ENCODE results near the gene SCAND1.

The SCAND1 gene

GRCh38 chr20:35904982-35905663 is 49.2 kb downstream of the SCAND1 start:
- DNase-seq (ENCODE audit: low read depth in 2 of 2): no peak

GRCh38 chr20:35903843-35904242 is 50.5 kb downstream of the SCAND1 start:
- no peak for DNase-seq (ENCODE audit: low read depth in 2 of 2)
